Measurements from ENCODE around the gene SNRPD1.

Gene SNRPD1

GRCh38 chr18:21680161-21680560, 68.0 kb downstream of the SNRPD1 start:
- H3K79me2 ChIP-seq (ENCODE audit: insufficient read depth, low read length), result no peaks in the 10 kb centered on the region; the same call in 1 of the 2 replicates
- H3K4me2 ChIP-seq (ENCODE audit: insufficient read depth, low read length), result no peak overlapping the region
- TF ChIP-seq CTCF (IDR thresholded peaks at IDR 0.05; ENCODE audit: borderline replicate concordance, extremely low read depth, low read length, poor library complexity, severe bottlenecking) (no peak), EZH2 (IDR thresholded peaks at IDR 0.05; ENCODE audit: borderline replicate concordance, low read depth, low read length, severe bottlenecking) (no peak)
- H3K4me1 ChIP-seq (ENCODE audit: insufficient read depth, low read length), result no peaks in the 10 kb centered on the region
- H3K9ac ChIP-seq (ENCODE audit: low read depth, low read length), result no peak overlapping the region
- DNase-seq (no peak), ATAC-seq (ENCODE audit: insufficient read depth, low read depth) (no peak)
- no peaks in the 10 kb centered on the region for H4K20me1 ChIP-seq (ENCODE audit: insufficient read depth, low read length)
- H3K27ac ChIP-seq (ENCODE audit: low read length), result no peak overlapping the region
- no peak overlapping the region for H2AFZ ChIP-seq (ENCODE audit: low read depth, low read length)
- H3K27me3 ChIP-seq (ENCODE audit: insufficient read depth, low read length, poor library complexity), result no peaks in the 10 kb centered on the region
- H3K9me3 ChIP-seq (ENCODE audit: insufficient read depth, low read length, severe bottlenecking), result no peaks in the 10 kb centered on the region
- no peak overlapping the region for H3K4me3 ChIP-seq (ENCODE audit: low read depth in 1 of 2, low read length in 2 of 2)
- peaks cover 67% of the 10 kb centered on the region for H3K36me3 ChIP-seq (ENCODE audit: insufficient read depth, low read length)

- Histone ChIP-seq H2AFZ (ENCODE audit: low read depth, low read length) (peak overlapping the region; percentile 48), H3K4me1 (ENCODE audit: insufficient read depth, low read length) (no peaks in the 10 kb centered on the region), H3K9ac (ENCODE audit: low read depth, low read length) (peak overlapping the region; percentile 41), H3K27ac (ENCODE audit: low read length) (peak overlapping the region; percentile 54), H3K4me2 (ENCODE audit: insufficient read depth, low read length) (peak overlapping the region; percentile 46; the same call in 1 of the 2 replicates), H4K20me1 (ENCODE audit: insufficient read depth, low read length) (no peaks in the 10 kb centered on the region), H3K36me3 (ENCODE audit: insufficient read depth, low read length) (peaks cover 68% of the 10 kb centered on the region), H3K27me3 (ENCODE audit: insufficient read depth, low read length, poor library complexity) (no peaks in the 10 kb centered on the region), H3K9me3 (ENCODE audit: insufficient read depth, low read length, severe bottlenecking) (no peaks in the 10 kb centered on the region), H3K4me3 (ENCODE audit: low read depth in 1 of 2, low read length in 2 of 2) (peak overlapping the region in 1 of 2 experiments; percentile 40; a peak in 2 of 4 replicates), H3K79me2 (ENCODE audit: insufficient read depth, low read length) (peaks cover 7% of the 10 kb centered on the region)
- ATAC-seq (ENCODE audit: insufficient read depth, low read depth), result peak; percentile 81
- no peak for DNase-seq
- TF ChIP-seq CTCF (IDR thresholded peaks at IDR 0.05; ENCODE audit: borderline replicate concordance, extremely low read depth, low read length, poor library complexity, severe bottlenecking), result no peak
- TF ChIP-seq EZH2 (IDR thresholded peaks at IDR 0.05; ENCODE audit: borderline replicate concordance, low read depth, low read length, severe bottlenecking), result no peak
These were observed 70.4 kb downstream of the SNRPD1 start for GRCh38 chr18:21682371-21683051.
